Muscle layer of duodenum (tissue), 2 donors: ENCODE data around the gene SIK2.

Experiments
- H3K27ac ChIP-seq: one replicate; pipeline ENCODE4 v1.7.0; 2013; ENCODE audit warnings: mild to moderate bottlenecking, low read length
- H3K27me3 ChIP-seq: one replicate; pipeline ENCODE4 v1.7.0; 2013; ENCODE audit warnings: low read depth, mild to moderate bottlenecking, control low read depth, low read length
- H3K36me3 ChIP-seq, 2 donors: one replicate each; pipeline ENCODE4 v1.7.0; 2013; ENCODE audit warnings: low read length in 2 of 2, control low read depth in 1 of 2, mild to moderate bottlenecking in 1 of 2; ENCODE audit not compliant: insufficient read depth in 2 of 2, control insufficient read depth in 1 of 2
- H3K4me1 ChIP-seq, 2 donors: one replicate each; pipeline ENCODE4 v1.7.0; 2013; ENCODE audit warnings: low read length in 2 of 2, mild to moderate bottlenecking in 2 of 2, control low read depth in 1 of 2, moderate library complexity in 1 of 2; ENCODE audit not compliant: insufficient read depth in 2 of 2, control insufficient read depth in 1 of 2
- H3K4me3 ChIP-seq, 2 donors: one replicate each; pipeline ENCODE4 v1.7.0; 2013; ENCODE audit warnings: low read length in 2 of 2, low read depth in 1 of 2, mild to moderate bottlenecking in 1 of 2
- H3K9me3 ChIP-seq, 2 donors: one replicate each; pipeline ENCODE4 v1.7.0; 2013; ENCODE audit warnings: low read length in 2 of 2, control low read depth in 1 of 2, mild to moderate bottlenecking in 1 of 2; ENCODE audit not compliant: control insufficient read depth in 1 of 2
- donor health status: healthy.

SIK2 gene

GRCh38 chr11:111566324-111566723, 35.9 kb upstream of the SIK2 start:
- H3K4me3 ChIP-seq: no peak overlapping the region
- H3K4me1 ChIP-seq: no peaks in the 10 kb centered on the region
- H3K27ac ChIP-seq: no peak overlapping the region
- H3K27me3 ChIP-seq: no peaks in the 10 kb centered on the region
- peaks cover 0 to 17% of the 10 kb centered on the region in 2 donors for H3K36me3 ChIP-seq
- H3K9me3 ChIP-seq: no peaks in the 10 kb centered on the region

- peaks cover 0 to 14% of the 10 kb centered on the region in 2 donors for H3K4me1 ChIP-seq
- H3K27me3 ChIP-seq: no peaks in the 10 kb centered on the region
- H3K36me3 ChIP-seq: no peaks in the 10 kb centered on the region
- no peaks in the 10 kb centered on the region for H3K9me3 ChIP-seq
- no peak overlapping the region for H3K4me3 ChIP-seq
- no peak overlapping the region for H3K27ac ChIP-seq
Measured at GRCh38 chr11:111569476-111569875, 32.8 kb upstream of the SIK2 start.

- Histone ChIP-seq H3K4me1 (peaks cover 0 to 14% of the 10 kb centered on the region in 2 donors), H3K9me3 (no peaks in the 10 kb centered on the region), H3K36me3 (no peaks in the 10 kb centered on the region), H3K4me3 (no peak overlapping the region), H3K27me3 (no peaks in the 10 kb centered on the region), H3K27ac (no peak overlapping the region)
Measured at GRCh38 chr11:111570796-111571195, 31.5 kb upstream of the SIK2 start.

- no peaks in the 10 kb centered on the region for H3K9me3 ChIP-seq
- no peak overlapping the region for H3K4me3 ChIP-seq
- no peak overlapping the region for H3K27ac ChIP-seq
- peaks cover 0 to 14% of the 10 kb centered on the region in 2 donors for H3K4me1 ChIP-seq
- H3K36me3 ChIP-seq: no peaks in the 10 kb centered on the region
- no peaks in the 10 kb centered on the region for H3K27me3 ChIP-seq
Measured at GRCh38 chr11:111571829-111572501, 30.3 kb upstream of the SIK2 start.

- Histone ChIP-seq H3K27ac (no peak overlapping the region), H3K4me3 (no peak overlapping the region), H3K4me1 (peaks cover 0 to 14% of the 10 kb centered on the region in 2 donors), H3K36me3 (no peaks in the 10 kb centered on the region), H3K9me3 (no peaks in the 10 kb centered on the region), H3K27me3 (no peaks in the 10 kb centered on the region)
Measured at GRCh38 chr11:111572581-111572980, 29.7 kb upstream of the SIK2 start.

- H3K4me1 ChIP-seq: peaks cover 0 to 14% of the 10 kb centered on the region in 2 donors
- no peaks in the 10 kb centered on the region for H3K36me3 ChIP-seq
- H3K27ac ChIP-seq: no peak overlapping the region
- no peaks in the 10 kb centered on the region for H3K27me3 ChIP-seq
- H3K9me3 ChIP-seq: no peaks in the 10 kb centered on the region
- H3K4me3 ChIP-seq: peak overlapping the region in 1 of 2 donors; percentile 29
Measured at GRCh38 chr11:111573821-111574249, 28.4 kb upstream of the SIK2 start.

GRCh38 chr11:111574373-111575225, 27.6 kb upstream of the SIK2 start:
- Histone ChIP-seq H3K27ac (no peak overlapping the region), H3K9me3 (no peaks in the 10 kb centered on the region), H3K27me3 (no peaks in the 10 kb centered on the region), H3K36me3 (no peaks in the 10 kb centered on the region), H3K4me1 (peaks cover 0 to 14% of the 10 kb centered on the region in 2 donors), H3K4me3 (peak overlapping the region in 1 of 2 donors; percentile 4)

GRCh38 chr11:111575740-111576139, 26.5 kb upstream of the SIK2 start:
- no peaks in the 10 kb centered on the region for H3K9me3 ChIP-seq
- no peaks in the 10 kb centered on the region for H3K36me3 ChIP-seq
- H3K27me3 ChIP-seq: no peaks in the 10 kb centered on the region
- H3K4me1 ChIP-seq: peaks cover 0 to 14% of the 10 kb centered on the region in 2 donors
- H3K27ac ChIP-seq: no peak overlapping the region
- H3K4me3 ChIP-seq: no peak overlapping the region

GRCh38 chr11:111577821-111578220, 24.4 kb upstream of the SIK2 start:
- Histone ChIP-seq H3K4me3 (no peak overlapping the region), H3K36me3 (no peaks in the 10 kb centered on the region), H3K4me1 (peaks cover 0 to 19% of the 10 kb centered on the region in 2 donors), H3K9me3 (no peaks in the 10 kb centered on the region), H3K27me3 (no peaks in the 10 kb centered on the region), H3K27ac (no peak overlapping the region)

GRCh38 chr11:111581341-111581740, 20.9 kb upstream of the SIK2 start:
- Histone ChIP-seq H3K9me3 (no peaks in the 10 kb centered on the region), H3K36me3 (no peaks in the 10 kb centered on the region), H3K27ac (no peak overlapping the region), H3K27me3 (no peaks in the 10 kb centered on the region), H3K4me3 (no peak overlapping the region), H3K4me1 (peaks cover 0 to 13% of the 10 kb centered on the region in 2 donors)

- Histone ChIP-seq H3K27me3 (no peaks in the 10 kb centered on the region), H3K9me3 (no peaks in the 10 kb centered on the region), H3K4me1 (peaks cover 0 to 13% of the 10 kb centered on the region in 2 donors), H3K36me3 (no peaks in the 10 kb centered on the region), H3K27ac (no peak overlapping the region), H3K4me3 (no peak overlapping the region)
Measured at GRCh38 chr11:111582163-111582562, 20.1 kb upstream of the SIK2 start.
